ENCODE results near the gene ANKRD35. TPM values are rescaled to one million over a fixed set of nuclear protein-coding genes. Genes with fewer than 3 reads are reported as not detected.

Gene ANKRD35
- total and polyA plus RNA-seq, 2 experiments from 2014 or later = 3.6 to 5.6 TPM

GRCh38 chr1:145845144-145845513, 40.5 kb downstream of the ANKRD35 start:
- Histone ChIP-seq H3K4me3 (peak overlapping the region; percentile 87), H3K4me2 (peak overlapping the region; percentile 94), H3F3A (replicated peaks; ENCODE audit: low read depth) (peaks cover 9% of the 10 kb centered on the region; the same call in 1 of the 2 replicates), H3K9me2 (ENCODE audit: insufficient read depth) (no peaks in the 10 kb centered on the region), H4K20me1 (replicated peaks; ENCODE audit: insufficient read depth) (no peaks in the 10 kb centered on the region; the same call in 1 of the 2 replicates), H3K79me2 (replicated peaks; ENCODE audit: insufficient read depth) (no peaks in the 10 kb centered on the region), H3K4me1 (ENCODE audit: insufficient read depth) (no peaks in the 10 kb centered on the region; the same call in 1 of the 2 replicates), H3K36me3 (ENCODE audit: insufficient read depth) (peaks cover 22% of the 10 kb centered on the region), H3K27me3 (ENCODE audit: insufficient read depth) (no peaks in the 10 kb centered on the region), H2AFZ (no peak overlapping the region), H3K27ac (ENCODE audit: low read depth) (no peak overlapping the region)
- H3K27me3 Mint-ChIP-seq (ENCODE audit: insufficient read depth, low read depth, poor library complexity) = peaks cover 2% of the 10 kb centered on the region
- peaks cover 40% of the 10 kb centered on the region for H3K36me3 Mint-ChIP-seq (ENCODE audit: low read depth)
- H3K9me3 Mint-ChIP-seq = no peaks in the 10 kb centered on the region
- peaks cover 5% of the 10 kb centered on the region; the same call in 2 of the 3 replicates for H3K4me1 Mint-ChIP-seq
- DNase-seq (ENCODE audit: low spot score) = no peak
- ATAC-seq = peak; percentile 15
- no peak overlapping the region for H3K4me3 Mint-ChIP-seq
- no peak for TF ChIP-seq POLR2AphosphoS5 (IDR thresholded peaks at IDR 0.05; ENCODE audit: low read depth)
- TF ChIP-seq, protein P1, sequence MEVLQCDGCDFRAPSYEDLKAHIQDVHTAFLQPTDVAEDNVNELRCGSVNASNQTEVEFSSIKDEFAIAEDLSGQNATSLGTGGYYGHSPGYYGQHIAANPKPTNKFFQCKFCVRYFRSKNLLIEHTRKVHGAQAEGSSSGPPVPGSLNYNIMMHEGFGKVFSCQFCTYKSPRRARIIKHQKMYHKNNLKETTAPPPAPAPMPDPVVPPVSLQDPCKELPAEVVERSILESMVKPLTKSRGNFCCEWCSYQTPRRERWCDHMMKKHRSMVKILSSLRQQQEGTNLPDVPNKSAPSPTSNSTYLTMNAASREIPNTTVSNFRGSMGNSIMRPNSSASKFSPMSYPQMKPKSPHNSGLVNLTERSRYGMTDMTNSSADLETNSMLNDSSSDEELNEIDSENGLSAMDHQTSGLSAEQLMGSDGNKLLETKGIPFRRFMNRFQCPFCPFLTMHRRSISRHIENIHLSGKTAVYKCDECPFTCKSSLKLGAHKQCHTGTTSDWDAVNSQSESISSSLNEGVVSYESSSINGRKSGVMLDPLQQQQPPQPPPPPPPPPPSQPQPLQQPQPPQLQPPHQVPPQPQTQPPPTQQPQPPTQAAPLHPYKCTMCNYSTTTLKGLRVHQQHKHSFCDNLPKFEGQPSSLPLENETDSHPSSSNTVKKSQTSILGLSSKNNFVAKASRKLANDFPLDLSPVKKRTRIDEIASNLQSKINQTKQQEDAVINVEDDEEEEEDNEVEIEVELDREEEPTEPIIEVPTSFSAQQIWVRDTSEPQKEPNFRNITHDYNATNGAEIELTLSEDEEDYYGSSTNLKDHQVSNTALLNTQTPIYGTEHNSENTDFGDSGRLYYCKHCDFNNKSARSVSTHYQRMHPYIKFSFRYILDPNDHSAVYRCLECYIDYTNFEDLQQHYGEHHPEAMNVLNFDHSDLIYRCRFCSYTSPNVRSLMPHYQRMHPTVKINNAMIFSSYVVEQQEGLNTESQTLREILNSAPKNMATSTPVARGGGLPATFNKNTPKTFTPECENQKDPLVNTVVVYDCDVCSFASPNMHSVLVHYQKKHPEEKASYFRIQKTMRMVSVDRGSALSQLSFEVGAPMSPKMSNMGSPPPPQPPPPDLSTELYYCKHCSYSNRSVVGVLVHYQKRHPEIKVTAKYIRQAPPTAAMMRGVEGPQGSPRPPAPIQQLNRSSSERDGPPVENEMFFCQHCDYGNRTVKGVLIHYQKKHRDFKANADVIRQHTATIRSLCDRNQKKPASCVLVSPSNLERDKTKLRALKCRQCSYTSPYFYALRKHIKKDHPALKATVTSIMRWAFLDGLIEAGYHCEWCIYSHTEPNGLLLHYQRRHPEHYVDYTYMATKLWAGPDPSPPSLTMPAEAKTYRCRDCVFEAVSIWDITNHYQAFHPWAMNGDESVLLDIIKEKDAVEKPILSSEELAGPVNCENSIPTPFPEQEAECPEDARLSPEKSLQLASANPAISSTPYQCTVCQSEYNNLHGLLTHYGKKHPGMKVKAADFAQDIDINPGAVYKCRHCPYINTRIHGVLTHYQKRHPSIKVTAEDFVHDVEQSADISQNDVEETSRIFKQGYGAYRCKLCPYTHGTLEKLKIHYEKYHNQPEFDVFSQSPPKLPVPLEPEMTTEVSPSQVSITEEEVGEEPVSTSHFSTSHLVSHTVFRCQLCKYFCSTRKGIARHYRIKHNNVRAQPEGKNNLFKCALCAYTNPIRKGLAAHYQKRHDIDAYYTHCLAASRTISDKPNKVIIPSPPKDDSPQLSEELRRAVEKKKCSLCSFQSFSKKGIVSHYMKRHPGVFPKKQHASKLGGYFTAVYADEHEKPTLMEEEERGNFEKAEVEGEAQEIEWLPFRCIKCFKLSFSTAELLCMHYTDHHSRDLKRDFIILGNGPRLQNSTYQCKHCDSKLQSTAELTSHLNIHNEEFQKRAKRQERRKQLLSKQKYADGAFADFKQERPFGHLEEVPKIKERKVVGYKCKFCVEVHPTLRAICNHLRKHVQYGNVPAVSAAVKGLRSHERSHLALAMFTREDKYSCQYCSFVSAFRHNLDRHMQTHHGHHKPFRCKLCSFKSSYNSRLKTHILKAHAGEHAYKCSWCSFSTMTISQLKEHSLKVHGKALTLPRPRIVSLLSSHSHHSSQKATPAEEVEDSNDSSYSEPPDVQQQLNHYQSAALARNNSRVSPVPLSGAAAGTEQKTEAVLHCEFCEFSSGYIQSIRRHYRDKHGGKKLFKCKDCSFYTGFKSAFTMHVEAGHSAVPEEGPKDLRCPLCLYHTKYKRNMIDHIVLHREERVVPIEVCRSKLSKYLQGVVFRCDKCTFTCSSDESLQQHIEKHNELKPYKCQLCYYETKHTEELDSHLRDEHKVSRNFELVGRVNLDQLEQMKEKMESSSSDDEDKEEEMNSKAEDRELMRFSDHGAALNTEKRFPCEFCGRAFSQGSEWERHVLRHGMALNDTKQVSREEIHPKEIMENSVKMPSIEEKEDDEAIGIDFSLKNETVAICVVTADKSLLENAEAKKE (CRISPR knock-in tag; IDR thresholded peaks at IDR 0.05) = no peak
- TF ChIP-seq, protein P2, sequence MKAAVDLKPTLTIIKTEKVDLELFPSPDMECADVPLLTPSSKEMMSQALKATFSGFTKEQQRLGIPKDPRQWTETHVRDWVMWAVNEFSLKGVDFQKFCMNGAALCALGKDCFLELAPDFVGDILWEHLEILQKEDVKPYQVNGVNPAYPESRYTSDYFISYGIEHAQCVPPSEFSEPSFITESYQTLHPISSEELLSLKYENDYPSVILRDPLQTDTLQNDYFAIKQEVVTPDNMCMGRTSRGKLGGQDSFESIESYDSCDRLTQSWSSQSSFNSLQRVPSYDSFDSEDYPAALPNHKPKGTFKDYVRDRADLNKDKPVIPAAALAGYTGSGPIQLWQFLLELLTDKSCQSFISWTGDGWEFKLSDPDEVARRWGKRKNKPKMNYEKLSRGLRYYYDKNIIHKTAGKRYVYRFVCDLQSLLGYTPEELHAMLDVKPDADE (IDR thresholded peaks at IDR 0.05) = no peak
- TF ChIP-seq JUNB (IDR thresholded peaks at IDR 0.05; ENCODE audit: unreplicated experiment) = no peak
- TF ChIP-seq REST (IDR thresholded peaks at IDR 0.05; ENCODE audit: unreplicated experiment) = no peak
- no peak for TF ChIP-seq NANOG (IDR thresholded peaks at IDR 0.05; ENCODE audit: borderline replicate concordance)
- TF ChIP-seq EZH2 (IDR thresholded peaks at IDR 0.05; ENCODE audit: low read depth, unreplicated experiment) = no peak
- no peak for TF ChIP-seq ZNF114 (CRISPR knock-in tag; IDR thresholded peaks at IDR 0.05)
- no peak for TF ChIP-seq STAT1 (IDR thresholded peaks at IDR 0.05; ENCODE audit: unreplicated experiment)
- no peak for TF ChIP-seq ZNF331 (CRISPR knock-in tag; IDR thresholded peaks at IDR 0.05; ENCODE audit: low read depth)
- TF ChIP-seq CREB1 (CRISPR knock-in tag; IDR thresholded peaks at IDR 0.05; ENCODE audit: low read depth) = no peak
- TF ChIP-seq EZH2phosphoT487 (IDR thresholded peaks at IDR 0.05; ENCODE audit: unreplicated experiment) = no peak
- TF ChIP-seq, protein P3, sequence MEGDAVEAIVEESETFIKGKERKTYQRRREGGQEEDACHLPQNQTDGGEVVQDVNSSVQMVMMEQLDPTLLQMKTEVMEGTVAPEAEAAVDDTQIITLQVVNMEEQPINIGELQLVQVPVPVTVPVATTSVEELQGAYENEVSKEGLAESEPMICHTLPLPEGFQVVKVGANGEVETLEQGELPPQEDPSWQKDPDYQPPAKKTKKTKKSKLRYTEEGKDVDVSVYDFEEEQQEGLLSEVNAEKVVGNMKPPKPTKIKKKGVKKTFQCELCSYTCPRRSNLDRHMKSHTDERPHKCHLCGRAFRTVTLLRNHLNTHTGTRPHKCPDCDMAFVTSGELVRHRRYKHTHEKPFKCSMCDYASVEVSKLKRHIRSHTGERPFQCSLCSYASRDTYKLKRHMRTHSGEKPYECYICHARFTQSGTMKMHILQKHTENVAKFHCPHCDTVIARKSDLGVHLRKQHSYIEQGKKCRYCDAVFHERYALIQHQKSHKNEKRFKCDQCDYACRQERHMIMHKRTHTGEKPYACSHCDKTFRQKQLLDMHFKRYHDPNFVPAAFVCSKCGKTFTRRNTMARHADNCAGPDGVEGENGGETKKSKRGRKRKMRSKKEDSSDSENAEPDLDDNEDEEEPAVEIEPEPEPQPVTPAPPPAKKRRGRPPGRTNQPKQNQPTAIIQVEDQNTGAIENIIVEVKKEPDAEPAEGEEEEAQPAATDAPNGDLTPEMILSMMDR (conservative IDR thresholded peaks at IDR 0.05; ENCODE audit: low read depth in 2 of 2) = no peak
- H3K27ac Mint-ChIP-seq = no peak overlapping the region
